GM06990 (cell line): ENCODE measurements around the gene TRPM2.

Source experiments
- DNase-seq: peaks from one replicate; pipeline ENCODE4 v3.0.0-alpha.2; 2011; ENCODE audit not compliant: insufficient read length; ENCODE audit errors: extremely low read depth
- H3K27me3 ChIP-seq: replicated peaks from 2 replicates; pipeline ENCODE4 v1.6.0; 2011; ENCODE audit warnings: low read length; ENCODE audit not compliant: control insufficient read depth, insufficient read depth
- H3K36me3 ChIP-seq: 2 replicates; pipeline ENCODE4 v1.5.1; 2011; ENCODE audit warnings: low read length; ENCODE audit not compliant: control insufficient read depth, insufficient read depth
- H3K4me3 ChIP-seq: replicated peaks from 2 replicates; pipeline ENCODE4 v1.5.1; 2011; ENCODE audit warnings: low read depth, mild to moderate bottlenecking, control low read depth, low read length
- TF ChIP-seq, protein P1 (sequence below): IDR thresholded peaks from 2 replicates; pipeline ENCODE4 v1.5.1; 2011; ENCODE audit warnings: low read length, control low read depth, mild to moderate bottlenecking, inconsistent platforms; ENCODE audit not compliant: insufficient read depth, poor library complexity, severe bottlenecking

Gene TRPM2

GRCh38 chr21:44429894-44430293 is 76.5 kb downstream of the TRPM2 start:
- Histone ChIP-seq H3K27me3 (no peaks in the 10 kb centered on the region), H3K4me3 (no peak overlapping the region), H3K36me3 (no peaks in the 10 kb centered on the region)
- TF ChIP-seq, protein P1, sequence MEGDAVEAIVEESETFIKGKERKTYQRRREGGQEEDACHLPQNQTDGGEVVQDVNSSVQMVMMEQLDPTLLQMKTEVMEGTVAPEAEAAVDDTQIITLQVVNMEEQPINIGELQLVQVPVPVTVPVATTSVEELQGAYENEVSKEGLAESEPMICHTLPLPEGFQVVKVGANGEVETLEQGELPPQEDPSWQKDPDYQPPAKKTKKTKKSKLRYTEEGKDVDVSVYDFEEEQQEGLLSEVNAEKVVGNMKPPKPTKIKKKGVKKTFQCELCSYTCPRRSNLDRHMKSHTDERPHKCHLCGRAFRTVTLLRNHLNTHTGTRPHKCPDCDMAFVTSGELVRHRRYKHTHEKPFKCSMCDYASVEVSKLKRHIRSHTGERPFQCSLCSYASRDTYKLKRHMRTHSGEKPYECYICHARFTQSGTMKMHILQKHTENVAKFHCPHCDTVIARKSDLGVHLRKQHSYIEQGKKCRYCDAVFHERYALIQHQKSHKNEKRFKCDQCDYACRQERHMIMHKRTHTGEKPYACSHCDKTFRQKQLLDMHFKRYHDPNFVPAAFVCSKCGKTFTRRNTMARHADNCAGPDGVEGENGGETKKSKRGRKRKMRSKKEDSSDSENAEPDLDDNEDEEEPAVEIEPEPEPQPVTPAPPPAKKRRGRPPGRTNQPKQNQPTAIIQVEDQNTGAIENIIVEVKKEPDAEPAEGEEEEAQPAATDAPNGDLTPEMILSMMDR, result no peak
- no peak for DNase-seq

DNA sequence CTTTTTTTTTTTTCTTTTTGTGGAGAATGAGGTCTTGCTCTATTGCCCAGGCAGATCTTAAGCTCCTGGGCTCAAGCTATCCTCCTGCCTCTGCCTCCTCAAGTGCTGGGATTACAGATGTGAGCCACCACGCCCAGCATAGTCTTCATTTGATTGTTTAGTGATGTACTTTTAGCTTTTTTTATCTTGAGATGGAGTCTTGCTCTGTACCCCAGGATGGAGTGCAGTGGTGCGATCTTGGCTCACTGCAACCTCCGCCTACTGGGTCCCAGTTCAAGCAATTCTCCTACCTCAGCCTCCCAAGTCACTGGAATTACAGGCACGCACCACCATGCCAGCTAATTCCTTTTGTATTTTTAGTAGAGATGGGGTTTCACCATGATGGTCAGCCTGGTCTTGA is 77.9 kb downstream of the TRPM2 start:
- DNase-seq, result no peak
- H3K4me3 ChIP-seq, result no peak overlapping the region
- no peaks in the 10 kb centered on the region; the same call in 1 of the 2 replicates for H3K36me3 ChIP-seq
- TF ChIP-seq, protein P1, result no peak
- H3K27me3 ChIP-seq, result no peaks in the 10 kb centered on the region

- no peaks in the 10 kb centered on the region for H3K27me3 ChIP-seq
- TF ChIP-seq, protein P1, result no peak
- no peaks in the 10 kb centered on the region; the same call in 1 of the 2 replicates for H3K36me3 ChIP-seq
- H3K4me3 ChIP-seq, result no peak overlapping the region
- no peak for DNase-seq
Measured at GRCh38 chr21:44432841-44433790, 79.7 kb downstream of the TRPM2 start.

- TF ChIP-seq, protein P1, result no peak
- H3K36me3 ChIP-seq, result no peaks in the 10 kb centered on the region; the same call in 1 of the 2 replicates
- DNase-seq, result no peak
- no peaks in the 10 kb centered on the region for H3K27me3 ChIP-seq
- no peak overlapping the region for H3K4me3 ChIP-seq
Measured at GRCh38 chr21:44433791-44434567, 80.6 kb downstream of the TRPM2 start.

GRCh38 chr21:44434568-44434925 is 81.1 kb downstream of the TRPM2 start:
- Histone ChIP-seq H3K27me3 (no peaks in the 10 kb centered on the region), H3K36me3 (no peaks in the 10 kb centered on the region; the same call in 1 of the 2 replicates), H3K4me3 (no peak overlapping the region)
- no peak for DNase-seq
- TF ChIP-seq, protein P1, result no peak
